PC-3 (cell line): ENCODE data around the gene CPD. TPM values are rescaled to one million over a fixed set of nuclear protein-coding genes. Genes with fewer than 3 reads are reported as not detected.

ENCODE experiments used
- ATAC-seq: fragments of 200-7000 bp; cut with Tn5 transposase; 2 replicates; pipeline ENCODE4 v1.9.1; 2020; ENCODE audit warnings: mild to moderate bottlenecking, moderate library complexity
- BruUV-seq: library from RNA; stranded (reverse); fragments of 400-500 nt; replicated peaks from 2 replicates; lab custom pipeline; 2021; lab: Mats Ljungman, UMichigan
- CTCF ChIA-PET: fragments of 300-600 bp; sonication (Branson Sonifier 250); formaldehyde crosslinking; loops from one replicate; lab custom pipeline; 2022; ENCODE audit warnings: antibody characterized with exemption; lab: Charles Lee
- POLR2A ChIA-PET: fragments of 300-600 bp; sonication (Branson Sonifier 250); formaldehyde crosslinking; loops from one replicate; lab custom pipeline; 2022; ENCODE audit warnings: antibody characterized with exemption; ENCODE audit not compliant: unreplicated experiment; lab: Charles Lee
- DNase-seq: peaks from one replicate; pipeline ENCODE4 v3.0.0-alpha.2; 2015
- H2AFZ ChIP-seq: fragments of 300-600 bp; sonication (generic); 2 replicates; pipeline ENCODE4 v1.6.0; 2016; ENCODE audit warnings: antibody characterized with exemption, low read length
- H3F3A ChIP-seq: fragments of 300-600 bp; sonication (generic); one replicate; pipeline ENCODE4 v1.6.0; 2017; ENCODE audit warnings: antibody characterized with exemption, low read length, control low read depth, mild to moderate bottlenecking; ENCODE audit not compliant: unreplicated experiment
- H3K27ac ChIP-seq: fragments of 300-600 bp; sonication (generic); 2 replicates; pipeline ENCODE4 v1.5.1; 2016; ENCODE audit warnings: mild to moderate bottlenecking, low read length
- H3K27me3 ChIP-seq: fragments of 300-600 bp; sonication (generic); 2 replicates; pipeline ENCODE4 v1.6.1; 2016; ENCODE audit warnings: low read length, mixed read lengths
- H3K36me3 ChIP-seq: fragments of 300-600 bp; sonication (generic); 2 replicates; pipeline ENCODE4 v1.6.1; 2016; ENCODE audit warnings: low read depth, mixed run types, low read length, mixed read lengths
- H3K4me1 ChIP-seq: fragments of 300-600 bp; sonication (generic); 2 replicates; pipeline ENCODE4 v1.5.1; 2016; ENCODE audit warnings: low read length; ENCODE audit not compliant: insufficient read depth
- H3K4me2 ChIP-seq: fragments of 300-600 bp; sonication (generic); 2 replicates; pipeline ENCODE4 v1.6.0; 2016; ENCODE audit warnings: low read length
- H3K4me3 ChIP-seq: fragments of 300-600 bp; sonication (generic); 2 replicates; pipeline ENCODE4 v1.5.1; 2016; ENCODE audit warnings: mild to moderate bottlenecking, low read length, mixed read lengths
- H3K79me2 ChIP-seq: fragments of 300-600 bp; sonication (generic); 2 replicates; pipeline ENCODE4 v1.6.1; 2017; ENCODE audit warnings: low read length, mixed read lengths
- H3K9ac ChIP-seq: fragments of 300-600 bp; sonication (generic); 2 replicates; pipeline ENCODE4 v1.6.0; 2016; ENCODE audit warnings: mild to moderate bottlenecking, low read length
- H3K9me2 ChIP-seq: fragments of 300-600 bp; sonication (generic); replicated peaks from 2 replicates; pipeline ENCODE4 v1.6.1; 2016; ENCODE audit warnings: mixed run types, low read length, mixed read lengths
- H3K9me3 ChIP-seq: fragments of 300-600 bp; sonication (generic); 2 replicates; pipeline ENCODE4 v1.6.1; 2016; ENCODE audit warnings: low read length, mixed read lengths
- H4K20me1 ChIP-seq: fragments of 300-600 bp; sonication (generic); 2 replicates; pipeline ENCODE4 v1.6.1; 2016; ENCODE audit warnings: low read length, mixed read lengths
- CTCF ChIP-seq: fragments of 300-600 bp; sonication (generic); conservative IDR thresholded peaks from 2 replicates; pipeline ENCODE4 v1.5.1; 2017; ENCODE audit warnings: antibody characterized with exemption, low read depth, mild to moderate bottlenecking, low read length
- EZH2 ChIP-seq: fragments of 300-600 bp; sonication (generic); IDR thresholded peaks from one replicate; pipeline ENCODE4 v1.6.1; 2017; ENCODE audit warnings: antibody characterized with exemption, mild to moderate bottlenecking, low read length; ENCODE audit not compliant: unreplicated experiment
- EZH2phosphoT487 ChIP-seq: fragments of 300-600 bp; sonication (generic); IDR thresholded peaks from 2 replicates; pipeline ENCODE4 v1.6.1; 2018; ENCODE audit warnings: mild to moderate bottlenecking, antibody characterized with exemption, low read length, borderline replicate concordance
- intact Hi-C: fragments of 100-400 bp; cut with micrococcal nuclease; formaldehyde crosslinking; loops from 2 replicates; pipeline ENCODE4 v1.9.0; 2023
- total RNA-seq: library from RNA; depleted of rRNA; stranded (reverse); fragments of >200 nt; gene quantifications from 2 replicates; pipeline ENCODE4 v1.2.3, GENCODE V29; 2014

Gene CPD
- total RNA-seq, 1 experiment from 2014 or later = 30.9 TPM

GRCh38 chr17:30336369-30337171 lies 42.2 kb upstream of the CPD start:
- DNase-seq (peak; percentile 68), ATAC-seq (peak; percentile 35)
- no TSS peak for BruUV-seq
- H3F3A ChIP-seq = no peaks in the 10 kb centered on the region
- no peak overlapping the region for H2AFZ ChIP-seq
- H3K4me1 ChIP-seq = peaks cover 16% of the 10 kb centered on the region
- no peak overlapping the region for H3K27ac ChIP-seq
- no peaks in the 10 kb centered on the region for H3K27me3 ChIP-seq
- CTCF ChIA-PET = interaction anchor here (0.6 to 1.1 kb wide), 11 partner anchors 10 to 231 kb away, joined by 3 to 6 read pairs (median 4); no protein-coding TSS in a partner anchor
- H3K9ac ChIP-seq = no peak overlapping the region
- no peaks in the 10 kb centered on the region for H4K20me1 ChIP-seq
- no peaks in the 10 kb centered on the region for H3K9me3 ChIP-seq
- POLR2A ChIA-PET = no interaction called here
- H3K79me2 ChIP-seq = no peaks in the 10 kb centered on the region
- H3K36me3 ChIP-seq = no peaks in the 10 kb centered on the region; the same call in 1 of the 2 replicates
- no peaks in the 10 kb centered on the region for H3K9me2 ChIP-seq
- no peak for TF ChIP-seq EZH2
- TF ChIP-seq CTCF = peak; percentile 90
- no peak overlapping the region for H3K4me3 ChIP-seq
- no peak overlapping the region for H3K4me2 ChIP-seq
- intact Hi-C loops = loop anchor here (1.0 kb wide), 2 partner anchors 37 to 232 kb away; no protein-coding TSS in a partner anchor

GRCh38 chr17:30337393-30337999 lies 41.2 kb upstream of the CPD start:
- H3K4me3 ChIP-seq = no peak overlapping the region
- no peaks in the 10 kb centered on the region; the same call in 1 of the 2 replicates for H3K36me3 ChIP-seq
- H3K27me3 ChIP-seq = no peaks in the 10 kb centered on the region
- no peak overlapping the region for H2AFZ ChIP-seq
- intact Hi-C loops = no loop called here
- DNase-seq = no peak
- no TSS peak for BruUV-seq
- ATAC-seq = no peak
- no peaks in the 10 kb centered on the region for H3K9me3 ChIP-seq
- ChIA-PET POLR2A (no interaction called here), CTCF (no interaction called here)
- no peaks in the 10 kb centered on the region for H3K79me2 ChIP-seq
- H3K27ac ChIP-seq = no peak overlapping the region
- no peaks in the 10 kb centered on the region for H4K20me1 ChIP-seq
- H3K4me1 ChIP-seq = peaks cover 9% of the 10 kb centered on the region
- no peak overlapping the region for H3K4me2 ChIP-seq
- H3F3A ChIP-seq = no peaks in the 10 kb centered on the region
- TF ChIP-seq EZH2 = no peak
- no peak for TF ChIP-seq EZH2phosphoT487
- no peak for TF ChIP-seq CTCF
- no peak overlapping the region for H3K9ac ChIP-seq
- H3K9me2 ChIP-seq = no peaks in the 10 kb centered on the region

GRCh38 chr17:30339086-30339485 lies 39.6 kb upstream of the CPD start:
- Histone ChIP-seq H3F3A (no peaks in the 10 kb centered on the region), H3K27me3 (no peaks in the 10 kb centered on the region), H2AFZ (no peak overlapping the region), H3K4me3 (no peak overlapping the region), H3K36me3 (no peaks in the 10 kb centered on the region; the same call in 1 of the 2 replicates), H3K9me2 (no peaks in the 10 kb centered on the region), H3K4me2 (no peak overlapping the region), H3K79me2 (no peaks in the 10 kb centered on the region), H3K4me1 (peaks cover 13% of the 10 kb centered on the region), H3K9ac (no peak overlapping the region), H3K9me3 (no peaks in the 10 kb centered on the region), H4K20me1 (no peaks in the 10 kb centered on the region), H3K27ac (no peak overlapping the region)
- no peak for TF ChIP-seq EZH2
- ATAC-seq = no peak
- no peak for DNase-seq
- ChIA-PET CTCF (no interaction called here), POLR2A (no interaction called here)
- no TSS peak for BruUV-seq
- intact Hi-C loops = no loop called here
